ENCODE measurements around the gene LRRC74A. TPM values are rescaled to one million over a fixed set of nuclear protein-coding genes. Genes with fewer than 3 reads are reported as not detected.

Gene LRRC74A
- total RNA-seq, 2 donors from 2014 or later = not detected

DNA sequence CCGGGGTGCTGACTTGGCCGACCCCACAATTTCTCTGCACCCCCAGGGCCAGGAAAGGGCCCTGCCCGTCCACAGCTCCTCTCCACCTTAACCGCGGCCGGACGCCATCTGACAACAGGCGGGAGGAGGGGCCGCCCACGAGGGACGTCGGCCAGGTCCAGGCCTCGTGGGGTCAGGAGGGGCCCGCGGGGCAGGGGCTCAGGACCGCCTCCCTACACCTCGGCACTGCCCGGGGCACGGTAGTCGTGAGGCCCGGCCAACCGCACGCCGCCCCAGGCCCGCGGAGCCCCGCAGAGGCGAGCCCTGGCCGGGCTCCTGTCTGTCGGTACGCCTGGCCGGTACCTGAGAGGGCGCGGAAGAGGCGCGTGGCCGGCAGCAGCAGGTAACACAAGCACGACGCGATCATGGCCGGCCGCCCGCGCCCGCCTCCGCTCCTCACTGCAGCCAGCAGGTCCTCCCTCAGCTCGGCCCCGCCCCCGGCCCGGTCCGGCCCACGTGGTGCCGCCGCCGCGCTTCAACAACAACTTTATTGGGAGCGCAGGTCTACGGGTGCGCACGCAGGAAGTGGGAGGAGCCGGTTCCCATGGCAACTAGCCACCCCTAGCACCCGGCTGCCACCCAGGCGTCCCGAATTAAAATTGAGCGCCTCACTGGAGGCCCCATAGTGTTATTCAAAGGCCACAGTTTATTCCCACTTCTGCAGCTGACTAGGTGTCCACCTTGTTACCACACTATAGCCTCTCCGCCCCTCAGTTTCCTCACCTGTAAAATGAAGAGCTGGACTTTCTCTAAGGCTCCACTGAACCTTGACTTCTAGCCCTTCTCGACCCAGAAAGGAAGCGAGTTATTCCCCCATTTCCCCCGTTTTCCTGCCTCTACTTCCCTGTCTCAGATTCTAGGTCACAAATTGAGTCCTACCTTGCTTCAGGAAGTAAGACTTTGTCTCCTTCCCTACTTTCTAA, 13.5 kb upstream of the LRRC74A start, which contains the start of gene ANGEL1:
Gene ANGEL1, minus strand, starts transcription at position 461 of the 962 bp plus-strand sequence. Its CDS starts 55 bp downstream, at position 406.
- ATAC-seq (ENCODE audit: insufficient number of reproducible peaks, low FRiP score, low read depth) = peak; percentile 92
- H3K9me3 ChIP-seq = no peaks in the 10 kb centered on the region
- peak within 1 kb of the TSS; percentile 94 for H3K4me3 ChIP-seq
- H3K36me3 ChIP-seq = peaks cover 4% of the 10 kb centered on the region
- TF ChIP-seq CTCF (IDR thresholded peaks at IDR 0.05) = no peak
- peak within 1 kb of the TSS; percentile 39 to 70 for H3K27ac ChIP-seq
- peaks cover 12 to 19% of the 10 kb centered on the region in 2 donors for H3K4me1 ChIP-seq (ENCODE audit: control insufficient read depth in 1 of 2, low read depth in 2 of 2)
- no peaks in the 10 kb centered on the region for H3K27me3 ChIP-seq (replicated peaks; ENCODE audit: insufficient read depth)
- peak; percentile 79 for DNase-seq (ENCODE audit: low spot score)

- DNase-seq (ENCODE audit: low spot score) = no peak
- Histone ChIP-seq H3K27me3 (replicated peaks; ENCODE audit: insufficient read depth) (no peaks in the 10 kb centered on the region), H3K36me3 (no peaks in the 10 kb centered on the region), H3K9me3 (no peaks in the 10 kb centered on the region), H3K4me3 (no peak overlapping the region), H3K4me1 (ENCODE audit: control insufficient read depth in 1 of 2, low read depth in 2 of 2) (peaks cover 12 to 19% of the 10 kb centered on the region in 2 donors), H3K27ac (no peak overlapping the region)
- ATAC-seq (ENCODE audit: insufficient number of reproducible peaks, low FRiP score, low read depth) = no peak
- TF ChIP-seq CTCF (IDR thresholded peaks at IDR 0.05) = no peak
These were observed 11.2 kb upstream of the LRRC74A start for GRCh38 chr14:76814726-76815645.

GRCh38 chr14:76820700-76821099, 5.5 kb upstream of the LRRC74A start:
- no peaks in the 10 kb centered on the region for H3K27me3 ChIP-seq (replicated peaks; ENCODE audit: insufficient read depth)
- no peak for TF ChIP-seq CTCF (IDR thresholded peaks at IDR 0.05)
- no peak for ATAC-seq (ENCODE audit: insufficient number of reproducible peaks, low FRiP score, low read depth)
- H3K4me3 ChIP-seq = no peak overlapping the region
- H3K27ac ChIP-seq = no peak overlapping the region
- no peaks in the 10 kb centered on the region for H3K36me3 ChIP-seq
- H3K4me1 ChIP-seq (ENCODE audit: control insufficient read depth in 1 of 2, low read depth in 2 of 2) = no peaks in the 10 kb centered on the region
- no peak for DNase-seq (ENCODE audit: low spot score)
- H3K9me3 ChIP-seq = no peaks in the 10 kb centered on the region

DNA sequence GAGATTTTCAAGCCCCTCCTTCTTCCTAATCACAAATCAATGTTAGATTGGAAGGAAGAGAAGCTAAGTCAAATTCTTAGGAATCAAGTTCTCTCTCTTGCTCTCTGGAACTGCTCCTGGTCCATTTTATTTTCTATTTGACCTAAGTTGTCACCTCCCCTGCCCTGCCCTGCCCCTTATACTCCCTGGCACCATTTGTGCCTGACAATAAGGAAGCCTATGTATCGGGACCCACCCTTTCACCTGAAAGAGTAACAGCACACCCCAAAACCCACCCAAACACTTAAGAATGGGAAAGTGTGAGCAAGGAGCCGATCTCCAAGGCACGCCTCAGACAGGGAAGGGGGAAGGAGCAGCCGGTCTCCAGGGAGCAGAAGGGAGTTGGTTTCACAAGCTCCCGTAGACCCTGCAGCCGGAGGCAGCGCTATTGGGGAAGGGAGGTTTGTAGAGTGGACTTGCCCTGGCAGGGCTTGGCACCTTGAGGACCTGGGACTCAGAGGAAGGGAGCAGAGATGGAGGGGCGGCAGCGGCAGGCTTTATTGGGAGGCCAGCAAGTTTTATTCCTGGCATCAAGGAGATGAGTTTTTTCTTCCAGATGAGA, 1.6 kb downstream of the LRRC74A start:
- DNase-seq (ENCODE audit: low spot score) (no peak), ATAC-seq (ENCODE audit: insufficient number of reproducible peaks, low FRiP score, low read depth) (no peak)
- Histone ChIP-seq H3K4me3 (peak overlapping the region; percentile 65), H3K9me3 (no peaks in the 10 kb centered on the region), H3K4me1 (ENCODE audit: control insufficient read depth in 1 of 2, low read depth in 2 of 2) (peaks cover 0 to 7% of the 10 kb centered on the region in 2 donors), H3K27ac (peak overlapping the region; percentile 43 to 47), H3K27me3 (replicated peaks; ENCODE audit: insufficient read depth) (no peaks in the 10 kb centered on the region), H3K36me3 (no peaks in the 10 kb centered on the region)
- no peak for TF ChIP-seq CTCF (IDR thresholded peaks at IDR 0.05)

Data from thoracic aorta (tissue), 2 donors.